Naive thymus-derived CD4-positive, alpha-beta T cell (primary cell): ENCODE data around the gene DLG2. TPM values are rescaled to one million over a fixed set of nuclear protein-coding genes. Genes with fewer than 3 reads are reported as not detected.
"Not testable (repeated sequence)": the region's sequence is repeated elsewhere in the genome, so short reads cannot be mapped to it uniquely, and the experiment has no call there.

Source experiments
- ATAC-seq: fragments of 150-1000 bp; cut with Tn5 transposase; 2 replicates; pipeline ENCODE4 v1.10.0; 2021; ENCODE audit warnings: mild to moderate bottlenecking, moderate library complexity
- CTCF ChIA-PET: fragments of 350-600 bp; sonication (Branson Sonifier 250); formaldehyde crosslinking; loops from one replicate; lab custom pipeline; 2021; ENCODE audit warnings: antibody characterized with exemption; lab: Charles Lee
- POLR2A ChIA-PET: fragments of 350-600 bp; sonication (Branson Sonifier 250); formaldehyde crosslinking; loops from one replicate; lab custom pipeline; 2021; ENCODE audit warnings: antibody characterized with exemption, inconsistent platforms; lab: Charles Lee
- DNase-seq, 9 donors: peaks; one replicate each; pipeline versions ENCODE4 v3.0.0 to v3.0.0-alpha.2; 2020 to 2022; ENCODE audit warnings: mixed read lengths in 1 of 9
- H3K27ac ChIP-seq: one replicate; pipeline ENCODE4 v1.7.0; 2013; ENCODE audit warnings: mild to moderate bottlenecking, low read depth, low read length, moderate library complexity
- H3K27me3 ChIP-seq, 2 donors: one replicate each; pipeline ENCODE4 v1.7.0; 2013; ENCODE audit warnings: low read length in 2 of 2, mild to moderate bottlenecking in 2 of 2, moderate library complexity in 2 of 2; ENCODE audit not compliant: control insufficient read depth in 2 of 2, insufficient read depth in 2 of 2
- H3K36me3 ChIP-seq, 3 experiments: 1 replicate in 2 of 3; 2 replicates in 1 of 3; pipeline ENCODE4 v1.7.0; 2013; ENCODE audit warnings: low read length in 3 of 3, mild to moderate bottlenecking in 3 of 3, moderate library complexity in 1 of 3; ENCODE audit not compliant: insufficient read depth in 3 of 3, control insufficient read depth in 2 of 3
- H3K4me1 ChIP-seq, 2 donors: one replicate each; pipeline ENCODE4 v1.7.0; 2013; ENCODE audit warnings: low read length in 2 of 2, mild to moderate bottlenecking in 2 of 2, moderate library complexity in 1 of 2; ENCODE audit not compliant: control insufficient read depth in 2 of 2, insufficient read depth in 2 of 2
- H3K4me3 ChIP-seq: 2 replicates; pipeline ENCODE4 v1.7.0; 2013; ENCODE audit warnings: mild to moderate bottlenecking, low read length
- H3K9me3 ChIP-seq, 3 experiments: 1 replicate in 2 of 3; 2 replicates in 1 of 3; pipeline ENCODE4 v1.7.0; 2013; ENCODE audit warnings: low read length in 3 of 3; ENCODE audit not compliant: control insufficient read depth in 2 of 3
- H3K27ac Mint-ChIP-seq, 9 donors: one replicate each; pipeline ENCODE4 v1.8.0; 2020 to 2022; ENCODE audit warnings: mixed read lengths in 9 of 9, mild to moderate bottlenecking in 8 of 9, moderate library complexity in 5 of 9, inconsistent platforms in 2 of 9
- H3K27me3 Mint-ChIP-seq, 5 donors: one replicate each; pipeline ENCODE4 v1.8.0; 2021 to 2022; ENCODE audit warnings: mixed read lengths in 5 of 5, mild to moderate bottlenecking in 1 of 5
- H3K36me3 Mint-ChIP-seq, 5 donors: one replicate each; pipeline ENCODE4 v1.8.0; 2020 to 2022; ENCODE audit warnings: mixed read lengths in 5 of 5, mild to moderate bottlenecking in 3 of 5, inconsistent platforms in 1 of 5
- H3K4me1 Mint-ChIP-seq, 7 donors: one replicate each; pipeline ENCODE4 v1.8.0; 2020 to 2022; ENCODE audit warnings: mixed read lengths in 7 of 7, mild to moderate bottlenecking in 3 of 7, inconsistent platforms in 1 of 7
- H3K4me3 Mint-ChIP-seq, 10 donors: one replicate each; pipeline ENCODE4 v1.8.0; 2020 to 2022; ENCODE audit warnings: mild to moderate bottlenecking in 10 of 10, mixed read lengths in 10 of 10, moderate library complexity in 6 of 10, inconsistent platforms in 2 of 10
- H3K9me3 Mint-ChIP-seq, 11 donors: one replicate each; pipeline ENCODE4 v1.8.0; 2020 to 2022; ENCODE audit warnings: mixed read lengths in 11 of 11, mild to moderate bottlenecking in 4 of 11, inconsistent platforms in 1 of 11, moderate library complexity in 1 of 11
- intact Hi-C, 2 donors: fragments of 100-400 bp; cut with micrococcal nuclease; formaldehyde crosslinking; loops; one replicate each; pipeline ENCODE4 v1.15.1; 2023
- polyA plus RNA-seq, 2 donors: library from polyadenylated mRNA; unstranded; fragments of 300-500 nt; fragmentation: Illumina TruSeq; gene quantifications; one replicate each; pipeline ENCODE4 v1.2.3, GENCODE V29; 2021
- total RNA-seq, 6 experiments: library from RNA in 5 of 6; stranded (reverse) in 5 of 6; gene quantifications; 1 replicate in 5 of 6; 2 replicates in 1 of 6; pipeline ENCODE4 v1.2.3 and lab custom pipeline; 2021 to 2026

Gene DLG2
- total and polyA plus RNA-seq, 7 experiments from 2014 or later = 0.64 to 6.1 (median 3.7) TPM

DNA sequence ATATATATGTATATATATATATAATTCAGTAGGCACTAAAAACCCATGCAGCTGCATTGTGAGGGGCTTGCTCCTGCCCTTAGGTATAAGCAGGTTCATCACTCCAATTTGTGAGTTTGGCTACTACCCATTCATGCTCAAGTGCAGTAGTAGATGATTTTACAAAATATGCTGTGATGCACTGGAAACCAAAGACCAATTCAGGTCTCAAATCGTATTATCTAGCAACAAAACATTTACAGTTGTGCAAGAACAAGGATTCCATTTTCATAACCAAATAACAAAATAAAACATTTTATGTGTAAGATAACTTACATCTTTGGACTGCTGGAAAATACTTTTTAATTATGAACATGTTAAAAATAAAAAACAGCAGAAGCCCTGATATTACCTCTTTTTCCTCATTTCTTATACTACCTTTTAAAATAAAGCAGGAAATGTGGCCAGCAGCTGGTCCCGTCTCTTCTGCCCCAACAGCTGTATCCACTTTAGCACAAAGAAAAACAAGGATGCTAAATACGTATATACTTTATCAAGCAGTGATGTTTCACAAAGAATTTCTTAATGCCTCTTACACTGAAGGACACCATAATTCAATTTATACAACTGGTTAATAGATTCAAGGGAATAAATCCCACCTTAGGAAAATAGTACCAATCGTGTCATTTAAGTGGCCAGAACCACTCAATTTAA is 35.0 kb upstream of the DLG2 start:
- peaks cover 20 to 39% of the 10 kb centered on the region in 2 donors for H3K4me1 ChIP-seq
- no peaks in the 10 kb centered on the region for H3K9me3 ChIP-seq
- peak overlapping the region; percentile 99 for H3K27ac ChIP-seq
- H3K27me3 Mint-ChIP-seq = no peaks in the 10 kb centered on the region
- H3K27me3 ChIP-seq = no peaks in the 10 kb centered on the region
- DNase-seq (no peak), ATAC-seq (no peak)
- H3K4me1 Mint-ChIP-seq = peaks cover 38 to 78% (median 57%) of the 10 kb centered on the region in 7 donors
- peak overlapping the region; percentile 61 to 100 (median 80) for H3K4me3 Mint-ChIP-seq
- peaks cover 3 to 32% (median 10%) of the 10 kb centered on the region in 5 donors for H3K36me3 Mint-ChIP-seq
- H3K36me3 ChIP-seq = peaks cover 0 to 15% (median 7%) of the 10 kb centered on the region in 3 experiments
- intact Hi-C loops = loop anchor here (1.0 to 10.0 kb wide), 2 partner anchors 9 to 937 kb away; no protein-coding TSS in a partner anchor
- H3K4me3 ChIP-seq = no peak overlapping the region
- ChIA-PET CTCF (no interaction called here), POLR2A (interaction anchor here (11.9 kb wide), 1 partner anchor 13 kb away, joined by 207 read pairs; the partner anchor contains the start of gene TMEM126A)
- peaks cover 0 to 1% (median 0%) of the 10 kb centered on the region in 11 donors for H3K9me3 Mint-ChIP-seq
- peak overlapping the region in 2 of 9 donors; percentile 43 to 100 for H3K27ac Mint-ChIP-seq

DNA sequence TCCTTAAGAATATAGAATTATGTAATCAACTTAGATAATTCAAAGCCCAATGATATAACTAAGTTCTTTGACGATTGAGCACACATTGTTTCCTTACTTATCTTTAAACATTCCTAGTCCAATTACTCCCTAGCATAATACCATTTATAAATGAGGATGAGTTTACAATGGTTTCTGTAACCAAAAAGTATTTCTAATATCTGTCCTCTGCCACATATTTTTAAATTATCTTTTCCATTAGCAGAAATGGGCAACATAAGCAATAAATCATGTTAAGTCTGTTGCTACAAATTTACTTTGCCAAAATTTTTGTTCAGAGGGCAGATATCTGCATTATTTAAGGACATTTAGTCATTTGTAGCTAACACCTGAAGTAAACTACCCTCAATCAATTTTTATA is 31.0 kb upstream of the DLG2 start:
- Mint-ChIP-seq H3K27ac (peak overlapping the region in 2 of 9 donors; percentile 52 to 58), H3K36me3 (peaks cover 0 to 24% (median 5%) of the 10 kb centered on the region in 5 donors), H3K9me3 (no peaks in the 10 kb centered on the region), H3K27me3 (no peaks in the 10 kb centered on the region), H3K4me1 (peaks cover 28 to 69% (median 58%) of the 10 kb centered on the region in 7 donors), H3K4me3 (no peak overlapping the region)
- intact Hi-C loops = no loop called here
- Histone ChIP-seq H3K4me1 (peaks cover 14 to 31% of the 10 kb centered on the region in 2 donors), H3K27me3 (no peaks in the 10 kb centered on the region), H3K36me3 (peaks cover 4 to 25% (median 10%) of the 10 kb centered on the region in 3 experiments), H3K4me3 (no peak overlapping the region), H3K9me3 (no peaks in the 10 kb centered on the region), H3K27ac (no peak overlapping the region)
- DNase-seq = no peak
- no peak for ATAC-seq
- POLR2A ChIA-PET = interaction anchor here (11.9 kb wide), 1 partner anchor 9 kb away, joined by 207 read pairs; the partner anchor contains the start of gene TMEM126A
- CTCF ChIA-PET = interaction anchor here (1.2 kb wide), 1 partner anchor 10 kb away, joined by 3 read pairs; the partner anchor contains the start of gene TMEM126A

DNA sequence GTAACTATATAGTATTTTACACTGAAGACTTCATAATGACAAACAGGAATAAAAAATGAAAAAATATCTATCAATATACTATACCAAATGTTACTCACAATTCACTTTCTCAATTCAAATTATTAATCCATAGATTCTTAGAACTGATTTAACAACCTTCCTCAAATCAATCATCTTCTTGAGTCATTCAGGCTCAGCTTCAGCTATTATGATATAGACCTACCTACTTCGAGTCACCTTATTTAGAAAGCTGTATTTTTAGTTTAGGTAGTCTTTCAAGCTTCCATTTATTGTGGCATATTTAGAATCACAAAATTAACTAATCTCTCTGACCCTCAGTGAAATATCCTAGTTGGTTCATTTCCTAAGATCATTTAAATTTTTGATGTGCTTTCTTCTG is 29.6 kb upstream of the DLG2 start:
- intact Hi-C loops = loop anchor here in 1 of 2 donors (1.0 kb wide), 1 partner anchor 9 kb away; the partner anchor contains the start of gene TMEM126A
- Histone ChIP-seq H3K4me3 (no peak overlapping the region), H3K27ac (no peak overlapping the region), H3K27me3 (no peaks in the 10 kb centered on the region), H3K4me1 (peaks cover 14 to 23% of the 10 kb centered on the region in 2 donors), H3K36me3 (peaks cover 4 to 25% (median 10%) of the 10 kb centered on the region in 3 experiments), H3K9me3 (no peaks in the 10 kb centered on the region)
- Mint-ChIP-seq H3K27me3 (no peaks in the 10 kb centered on the region), H3K9me3 (no peaks in the 10 kb centered on the region), H3K36me3 (peaks cover 0 to 24% (median 5%) of the 10 kb centered on the region in 5 donors), H3K4me3 (no peak overlapping the region), H3K4me1 (peaks cover 22 to 67% (median 59%) of the 10 kb centered on the region in 7 donors), H3K27ac (peak overlapping the region in 4 of 9 donors; percentile 3 to 29 (median 10))
- ChIA-PET CTCF (no interaction called here), POLR2A (interaction anchor here (11.9 kb wide), 1 partner anchor 7 kb away, joined by 207 read pairs; the partner anchor contains the start of gene TMEM126A)
- DNase-seq = no peak
- no peak for ATAC-seq

DNA sequence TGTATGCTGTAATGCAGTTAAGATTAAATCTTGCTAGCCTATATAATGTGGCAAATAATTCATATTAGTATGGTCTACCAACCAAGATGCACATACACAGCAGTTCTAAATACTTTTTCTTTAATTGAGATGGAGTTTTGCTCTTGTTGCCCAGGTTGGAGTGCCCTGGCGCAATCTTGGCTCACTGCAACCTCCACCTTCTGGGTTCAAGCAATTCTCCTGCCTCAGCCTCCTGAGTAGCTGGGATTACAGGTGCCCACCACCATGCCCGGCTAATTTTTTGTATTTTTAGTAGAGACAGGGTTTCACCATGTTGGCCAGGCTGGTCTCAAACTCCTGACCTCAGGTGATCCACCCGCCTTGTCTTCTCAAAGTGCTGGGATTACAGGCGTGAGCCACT is 27.2 kb upstream of the DLG2 start:
- H3K27ac Mint-ChIP-seq, H3K4me3 ChIP-seq, H3K27me3 ChIP-seq, H3K27me3 Mint-ChIP-seq, H3K9me3 ChIP-seq, ATAC-seq, DNase-seq, H3K4me1 ChIP-seq, intact Hi-C loops, H3K4me3 Mint-ChIP-seq, H3K9me3 Mint-ChIP-seq, H3K27ac ChIP-seq: not testable (repeated sequence)
- ChIA-PET POLR2A (interaction anchor here (1.0 to 10.3 kb wide), 4 partner anchors 7 to 200 kb away, joined by 3 to 207 read pairs (median 4); partner anchors contain the start of genes CCDC83 and CREBZF), CTCF (interaction anchor here (0.7 kb wide), 1 partner anchor 297 kb away, joined by 3 read pairs; no protein-coding TSS in a partner anchor)
- Mint-ChIP-seq H3K4me1 (peaks cover 4 to 59% (median 50%) of the 10 kb centered on the region in 7 donors), H3K36me3 (peaks cover 0 to 11% (median 8%) of the 10 kb centered on the region in 5 donors)
- peaks cover 4 to 28% (median 7%) of the 10 kb centered on the region in 3 experiments for H3K36me3 ChIP-seq

DNA sequence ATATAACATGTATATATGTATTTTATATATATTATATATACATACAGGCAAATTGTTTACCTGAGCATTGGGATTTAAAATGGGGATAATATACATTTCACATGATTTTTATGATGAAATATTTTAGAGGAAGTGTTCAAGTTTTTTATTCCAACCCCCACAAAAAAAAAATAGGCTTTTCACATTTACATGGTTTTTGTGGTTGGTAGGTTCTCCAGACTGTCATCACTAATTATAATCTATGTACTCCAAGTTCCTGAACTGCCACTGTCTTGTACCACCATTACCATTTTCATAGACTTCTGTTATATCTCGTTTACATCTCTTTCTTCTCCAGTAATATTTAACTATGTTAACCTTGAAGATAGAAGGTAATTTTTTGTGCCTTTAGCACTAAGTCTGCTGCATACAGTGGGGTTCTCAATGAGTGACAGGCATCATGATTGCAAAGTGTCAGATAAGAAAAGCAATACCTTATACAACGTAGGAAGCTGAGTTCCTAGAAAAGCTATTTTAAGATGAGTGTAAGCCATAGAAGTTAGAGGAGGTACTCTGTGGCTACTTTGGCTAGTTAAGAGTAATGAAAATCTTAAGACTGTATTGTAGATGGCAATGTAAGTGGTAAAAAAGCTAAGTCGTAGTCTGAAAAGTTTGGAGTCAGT is 25.8 kb upstream of the DLG2 start:
- Mint-ChIP-seq H3K4me3 (no peak overlapping the region), H3K9me3 (no peaks in the 10 kb centered on the region), H3K27me3 (no peaks in the 10 kb centered on the region), H3K4me1 (peaks cover 10 to 58% (median 47%) of the 10 kb centered on the region in 7 donors), H3K27ac (peak overlapping the region in 4 of 9 donors; percentile 1 to 18 (median 10)), H3K36me3 (peaks cover 0 to 11% (median 5%) of the 10 kb centered on the region in 5 donors)
- no peaks in the 10 kb centered on the region for H3K27me3 ChIP-seq
- no peak overlapping the region for H3K27ac ChIP-seq
- peaks cover 4 to 21% (median 7%) of the 10 kb centered on the region in 3 experiments for H3K36me3 ChIP-seq
- CTCF ChIA-PET = no interaction called here
- ATAC-seq = no peak
- no peak for DNase-seq
- POLR2A ChIA-PET = interaction anchor here (0.5 to 10.3 kb wide), 6 partner anchors 8 to 160 kb away, joined by 3 to 207 read pairs (median 3); partner anchors contain the start of genes CREBZF, DLG2 and TMEM126B
- no peak overlapping the region for H3K4me3 ChIP-seq
- intact Hi-C loops = loop anchor here (1.0 kb wide), 1 partner anchor 8 kb away; no protein-coding TSS in a partner anchor
- H3K9me3 ChIP-seq = no peaks in the 10 kb centered on the region
- H3K4me1 ChIP-seq = peaks cover 6 to 7% of the 10 kb centered on the region in 2 donors

DNA sequence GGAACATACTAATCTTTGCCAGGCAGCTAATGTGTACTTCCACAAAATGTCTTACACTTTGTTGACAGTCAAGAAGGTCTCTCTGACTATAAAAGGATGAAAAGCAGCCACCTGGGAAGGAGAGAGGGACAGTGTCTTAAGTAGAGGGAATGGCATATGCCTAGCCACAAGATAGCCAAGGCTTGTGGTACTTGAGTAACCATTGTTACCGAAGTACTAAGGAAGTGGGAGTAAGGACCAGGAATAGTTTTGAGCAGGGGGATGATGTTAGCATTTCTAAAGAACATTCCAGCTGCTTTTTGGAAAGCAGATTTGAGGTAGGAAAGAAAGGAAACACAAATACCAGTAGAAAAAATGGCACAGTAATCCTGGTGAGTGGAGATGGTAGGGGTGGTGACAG is 24.0 kb upstream of the DLG2 start:
- intact Hi-C loops = no loop called here
- H3K36me3 ChIP-seq = peaks cover 0 to 11% (median 7%) of the 10 kb centered on the region in 3 experiments
- no peak overlapping the region for H3K4me3 Mint-ChIP-seq
- DNase-seq (no peak), ATAC-seq (no peak)
- H3K4me1 Mint-ChIP-seq = peaks cover 9 to 57% (median 48%) of the 10 kb centered on the region in 7 donors
- ChIA-PET CTCF (no interaction called here), POLR2A (interaction anchor here (0.8 to 10.3 kb wide), 3 partner anchors 10 to 33 kb away, joined by 3 to 207 read pairs (median 102); partner anchors contain the start of genes CREBZF, DLG2 and TMEM126B)
- no peak overlapping the region for H3K4me3 ChIP-seq
- H3K27ac ChIP-seq = no peak overlapping the region
- H3K9me3 Mint-ChIP-seq = no peaks in the 10 kb centered on the region
- no peaks in the 10 kb centered on the region for H3K27me3 Mint-ChIP-seq
- peak overlapping the region in 5 of 9 donors; percentile 4 to 77 (median 38) for H3K27ac Mint-ChIP-seq
- peaks cover 11 to 14% of the 10 kb centered on the region in 2 donors for H3K4me1 ChIP-seq
- no peaks in the 10 kb centered on the region for H3K9me3 ChIP-seq
- no peaks in the 10 kb centered on the region for H3K27me3 ChIP-seq
- peaks cover 0 to 6% (median 5%) of the 10 kb centered on the region in 5 donors for H3K36me3 Mint-ChIP-seq
